Hepatocyte (in vitro differentiated cells): ENCODE results near the gene THSD4. TPM values are rescaled to one million over a fixed set of nuclear protein-coding genes. Genes with fewer than 3 reads are reported as not detected.

ENCODE experiments used
- DNase-seq: peaks from one replicate; pipeline ENCODE4 v3.0.0-alpha.2; 2016; ENCODE audit warnings: low spot score
- H2AFZ ChIP-seq: fragments of 200-600 bp; sonication (generic); 2 replicates; pipeline ENCODE4 v1.6.0; 2016; ENCODE audit warnings: antibody characterized with exemption, mild to moderate bottlenecking
- H3K27ac ChIP-seq: fragments of 200-600 bp; sonication (generic); 2 replicates; pipeline ENCODE4 v1.5.1; 2016; ENCODE audit warnings: mild to moderate bottlenecking
- H3K27me3 ChIP-seq: fragments of 200-600 bp; sonication (generic); 2 replicates; pipeline ENCODE4 v1.6.1; 2016
- H3K36me3 ChIP-seq: fragments of 200-600 bp; sonication (generic); replicated peaks from 2 replicates; pipeline ENCODE4 v1.5.1; 2016; ENCODE audit warnings: low read depth; ENCODE audit not compliant: insufficient read depth
- H3K4me1 ChIP-seq: fragments of 200-600 bp; sonication (generic); 2 replicates; pipeline ENCODE4 v1.5.1; 2016; ENCODE audit warnings: mild to moderate bottlenecking, moderate library complexity; ENCODE audit not compliant: insufficient read depth
- H3K4me2 ChIP-seq: fragments of 200-600 bp; sonication (generic); 2 replicates; pipeline ENCODE4 v1.6.0; 2016
- H3K4me3 ChIP-seq: fragments of 200-600 bp; sonication (generic); 2 replicates; pipeline ENCODE4 v1.5.1; 2016; ENCODE audit warnings: mild to moderate bottlenecking
- H3K79me2 ChIP-seq: fragments of 200-600 bp; sonication (generic); 2 replicates; pipeline ENCODE4 v1.6.0; 2017; ENCODE audit warnings: mild to moderate bottlenecking
- H3K9me2 ChIP-seq: fragments of 200-600 bp; sonication (generic); replicated peaks from 2 replicates; pipeline ENCODE4 v1.6.0; 2017; ENCODE audit warnings: mild to moderate bottlenecking; ENCODE audit not compliant: insufficient read depth
- H3K9me3 ChIP-seq: fragments of 200-600 bp; sonication (generic); 2 replicates; pipeline ENCODE4 v1.5.1; 2016; ENCODE audit warnings: low read depth, mild to moderate bottlenecking
- H4K20me1 ChIP-seq: fragments of 200-600 bp; sonication (generic); 2 replicates; pipeline ENCODE4 v1.6.0; 2016; ENCODE audit warnings: mild to moderate bottlenecking; ENCODE audit not compliant: insufficient read depth, poor library complexity, severe bottlenecking
- CTCF ChIP-seq: fragments of 200-600 bp; sonication (generic); IDR thresholded peaks from 2 replicates; pipeline ENCODE4 v1.5.1; 2016; ENCODE audit warnings: antibody characterized with exemption, mild to moderate bottlenecking; ENCODE audit not compliant: poor library complexity
- EZH2 ChIP-seq: fragments of 200-600 bp; sonication (generic); IDR thresholded peaks from 2 replicates; pipeline ENCODE4 v1.6.1; 2016; ENCODE audit warnings: antibody characterized with exemption, mild to moderate bottlenecking, borderline replicate concordance
- EZH2phosphoT487 ChIP-seq: fragments of 200-600 bp; sonication (generic); IDR thresholded peaks from one replicate; pipeline ENCODE4 v1.6.1; 2018; ENCODE audit warnings: antibody characterized with exemption, mild to moderate bottlenecking, low read depth, moderate library complexity; ENCODE audit not compliant: unreplicated experiment, severe bottlenecking
- WGBS: methylation state at CpG from one replicate; pipeline ENCODE4 v1.1.6; 2016; ENCODE audit warnings: low lambda C conversion rate; ENCODE audit errors: missing lambda C conversion rate; 5-methylcytosine and 5-hydroxymethylcytosine counted together
- polyA plus RNA-seq: library from polyadenylated mRNA; unstranded; fragments of >200 nt; fragmentation: Nextera tagmentation; extraction: Ambion mirVana; gene quantifications from 2 replicates; pipeline ENCODE4 v1.2.1, GENCODE V29; 2016
- total RNA-seq: library from RNA; depleted of rRNA; stranded (reverse); fragments of >200 nt; gene quantifications from 2 replicates; pipeline ENCODE4 v1.2.3, GENCODE V29; 2014

The THSD4 gene
- total and polyA plus RNA-seq, 2 experiments from 2014 or later: 4.3 to 7.0 TPM

GRCh38 chr15:71541746-71542145 lies 426.5 kb downstream of the THSD4 start:
- Histone ChIP-seq H3K27me3 (no peaks in the 10 kb centered on the region), H3K9me2 (no peaks in the 10 kb centered on the region), H3K4me3 (no peak overlapping the region), H3K27ac (no peak overlapping the region), H2AFZ (no peak overlapping the region), H3K4me1 (no peaks in the 10 kb centered on the region), H3K36me3 (no peaks in the 10 kb centered on the region), H3K4me2 (no peak overlapping the region), H3K9me3 (no peaks in the 10 kb centered on the region), H4K20me1 (no peaks in the 10 kb centered on the region), H3K79me2 (no peaks in the 10 kb centered on the region)
- 94% methylated on average over 2 of the region's 2 CpGs for WGBS
- TF ChIP-seq EZH2 (no peak), CTCF (no peak), EZH2phosphoT487 (no peak)
- no peak for DNase-seq

GRCh38 chr15:71542836-71543235 lies 427.6 kb downstream of the THSD4 start:
- Histone ChIP-seq H3K9me2 (no peaks in the 10 kb centered on the region), H3K79me2 (no peaks in the 10 kb centered on the region), H3K27ac (no peak overlapping the region), H3K36me3 (no peaks in the 10 kb centered on the region), H3K4me2 (no peak overlapping the region), H3K27me3 (no peaks in the 10 kb centered on the region), H4K20me1 (no peaks in the 10 kb centered on the region), H2AFZ (no peak overlapping the region), H3K9me3 (no peaks in the 10 kb centered on the region), H3K4me3 (no peak overlapping the region), H3K4me1 (no peaks in the 10 kb centered on the region)
- DNase-seq: no peak
- no peak for TF ChIP-seq EZH2phosphoT487
- no peak for TF ChIP-seq EZH2
- TF ChIP-seq CTCF: no peak

GRCh38 chr15:71543413-71543812 lies 428.1 kb downstream of the THSD4 start:
- Histone ChIP-seq H2AFZ (no peak overlapping the region), H3K79me2 (no peaks in the 10 kb centered on the region), H3K9me2 (no peaks in the 10 kb centered on the region), H3K4me3 (no peak overlapping the region), H3K4me2 (no peak overlapping the region), H3K9me3 (no peaks in the 10 kb centered on the region), H3K27ac (no peak overlapping the region), H3K36me3 (no peaks in the 10 kb centered on the region), H4K20me1 (no peaks in the 10 kb centered on the region), H3K4me1 (no peaks in the 10 kb centered on the region), H3K27me3 (no peaks in the 10 kb centered on the region)
- 69% methylated on average over 3 of the region's 3 CpGs for WGBS
- TF ChIP-seq EZH2: no peak
- TF ChIP-seq CTCF: no peak
- TF ChIP-seq EZH2phosphoT487: no peak
- DNase-seq: no peak

GRCh38 chr15:71545223-71545760 lies 430.0 kb downstream of the THSD4 start:
- Histone ChIP-seq H3K9me3 (no peaks in the 10 kb centered on the region), H3K79me2 (no peaks in the 10 kb centered on the region), H2AFZ (no peak overlapping the region), H3K9me2 (no peaks in the 10 kb centered on the region), H3K36me3 (no peaks in the 10 kb centered on the region), H3K27ac (no peak overlapping the region), H3K27me3 (no peaks in the 10 kb centered on the region), H4K20me1 (no peaks in the 10 kb centered on the region), H3K4me3 (no peak overlapping the region), H3K4me2 (no peak overlapping the region), H3K4me1 (peaks cover 12% of the 10 kb centered on the region)
- whole genome bisulfite sequencing: 60% methylated on average over 5 of the region's 5 CpGs
- TF ChIP-seq CTCF: no peak
- no peak for DNase-seq
